GM19193 (cell line): ENCODE results near the gene ING3.

Experiments used
- POLR2A ChIP-seq: IDR thresholded peaks from 4 replicates; pipeline ENCODE4 v1.6.1; 2011; ENCODE audit not compliant: insufficient read depth, insufficient read length; ENCODE audit errors: extremely low read depth

ING3 gene

DNA sequence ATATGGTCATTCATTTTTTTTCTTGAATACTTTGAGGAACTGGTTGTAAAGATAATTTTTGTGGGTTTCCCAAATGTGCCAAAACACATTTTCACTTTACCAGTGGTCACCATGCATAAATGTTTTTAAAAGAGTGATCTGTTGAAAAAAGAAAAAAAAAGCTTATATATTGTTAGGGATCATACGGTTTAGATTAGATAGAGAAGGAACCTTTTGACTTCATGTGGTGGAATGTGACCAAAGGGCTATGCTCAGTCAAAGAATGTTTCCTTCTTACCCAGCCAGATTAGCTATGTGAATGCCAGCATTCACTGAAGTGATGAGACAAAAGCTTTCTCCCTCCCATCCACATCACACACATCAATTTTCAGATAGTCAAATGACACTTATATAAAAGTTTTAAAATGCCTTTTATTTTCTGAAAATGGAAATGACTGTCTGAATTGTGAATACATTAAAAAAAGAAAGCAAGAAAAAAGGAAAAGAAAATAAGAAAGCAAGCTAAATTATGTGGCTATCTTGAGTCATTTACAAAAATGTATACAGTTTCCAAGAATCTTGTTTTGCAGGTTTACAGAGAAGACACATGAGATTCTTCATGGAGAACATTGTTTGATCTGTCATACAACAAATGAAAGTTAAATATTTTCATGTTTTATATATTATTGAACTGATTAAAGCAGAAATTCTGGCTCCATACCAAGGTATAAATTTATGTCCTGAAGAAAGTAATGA, 29.4 kb downstream of the ING3 start:
- no peak for TF ChIP-seq POLR2A

DNA sequence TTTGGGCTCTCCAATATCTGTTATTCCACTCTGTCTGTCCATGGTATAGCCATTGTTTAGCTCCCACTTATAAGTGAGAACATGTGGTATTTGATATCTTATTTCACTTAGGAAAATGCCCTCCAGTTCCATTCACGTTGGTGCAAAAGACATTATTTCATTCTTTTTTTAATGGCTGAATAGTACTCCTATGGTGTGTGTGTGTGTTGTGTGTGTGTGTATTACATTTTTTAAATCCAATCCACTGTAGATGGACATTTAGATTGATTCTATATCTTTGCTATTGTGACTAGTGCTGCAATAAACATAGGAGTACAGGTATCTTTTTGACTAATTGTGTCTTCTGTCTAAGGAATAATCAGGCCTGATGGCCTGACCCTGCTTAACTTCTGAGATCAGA, 30.5 kb downstream of the ING3 start:
- no peak for TF ChIP-seq POLR2A

DNA sequence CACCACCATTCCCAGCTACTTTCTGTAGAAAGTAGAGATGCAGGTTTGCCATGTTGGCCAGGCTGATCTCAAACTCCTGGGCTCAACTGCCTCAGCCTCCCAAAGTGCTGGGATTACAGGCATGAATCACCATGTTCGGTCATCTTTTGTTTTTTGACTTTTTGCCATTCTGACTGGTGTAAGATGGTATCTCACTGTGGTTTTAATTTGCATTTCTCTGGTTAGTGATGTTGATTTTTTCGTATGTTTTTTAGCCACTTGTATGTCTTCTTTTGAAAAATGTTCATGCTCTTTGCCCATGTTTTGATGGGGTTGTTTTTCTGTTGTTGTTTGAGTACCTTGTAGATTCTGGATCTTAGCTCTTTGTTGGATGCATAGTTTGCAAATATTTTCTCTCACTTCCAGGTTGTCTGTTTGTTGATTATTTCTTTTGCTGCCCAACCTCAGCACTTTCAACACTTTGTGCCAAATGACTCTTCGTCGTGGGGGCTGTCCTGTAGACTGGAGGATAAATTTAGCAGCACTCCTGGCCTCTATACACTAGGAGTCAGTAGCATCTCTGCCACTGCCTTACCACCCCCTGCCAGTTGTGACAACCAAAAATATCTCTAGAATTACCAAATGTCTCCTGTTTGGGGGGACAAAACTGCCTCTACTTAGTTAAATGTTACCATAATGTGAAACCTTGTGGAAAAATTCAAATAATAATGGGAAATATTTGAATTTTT, 31.5 kb downstream of the ING3 start:
- TF ChIP-seq POLR2A, result no peak

DNA sequence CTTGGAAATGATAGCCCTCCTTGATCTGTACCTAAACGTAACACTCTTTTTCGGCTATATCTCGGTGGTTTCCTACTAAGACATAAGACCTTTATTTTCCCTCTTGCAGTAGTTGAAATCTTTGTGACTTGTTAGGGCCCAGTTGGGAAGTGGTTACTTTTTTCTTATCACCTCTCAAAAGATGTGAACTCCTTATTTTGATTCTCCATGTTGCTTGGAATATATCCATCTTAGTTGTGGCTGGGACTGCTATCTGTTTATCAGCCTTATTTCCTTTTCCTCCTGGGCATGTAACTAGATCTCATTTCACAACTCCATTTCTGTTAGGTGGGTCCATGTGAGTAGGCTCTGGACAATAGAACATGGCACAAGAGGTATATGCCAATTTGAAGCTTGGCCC, 33.8 kb downstream of the ING3 start:
- TF ChIP-seq POLR2A, result no peak

DNA sequence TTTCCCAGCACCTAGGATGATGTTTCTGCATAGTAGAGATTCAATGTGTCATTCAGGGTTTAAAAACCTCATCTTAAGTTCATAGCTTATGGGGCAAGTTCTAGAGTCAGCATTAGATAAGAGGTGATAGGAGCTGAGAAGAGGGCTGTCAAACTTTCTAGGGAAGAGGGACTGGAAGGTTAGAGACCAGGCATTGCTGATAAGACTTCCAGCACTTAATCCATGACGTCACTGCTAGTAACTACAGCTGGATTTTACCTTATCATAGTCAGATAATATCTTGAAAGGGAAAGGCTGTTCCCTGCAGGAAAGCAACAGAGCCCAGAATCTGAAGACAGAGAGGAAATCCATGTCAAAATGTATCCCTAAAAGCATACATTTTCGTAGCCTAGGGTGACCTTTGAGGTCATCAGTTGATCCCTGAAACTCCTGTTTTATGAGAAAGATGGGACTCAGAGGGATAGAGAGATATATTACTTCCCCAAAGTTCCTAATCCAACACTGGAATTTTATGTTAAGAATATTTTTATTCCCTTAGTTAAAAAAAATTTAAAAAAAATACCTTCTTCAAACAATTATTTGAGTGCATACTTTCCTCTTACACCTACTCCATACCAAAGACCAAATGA, 34.7 kb downstream of the ING3 start:
- no peak for TF ChIP-seq POLR2A

DNA sequence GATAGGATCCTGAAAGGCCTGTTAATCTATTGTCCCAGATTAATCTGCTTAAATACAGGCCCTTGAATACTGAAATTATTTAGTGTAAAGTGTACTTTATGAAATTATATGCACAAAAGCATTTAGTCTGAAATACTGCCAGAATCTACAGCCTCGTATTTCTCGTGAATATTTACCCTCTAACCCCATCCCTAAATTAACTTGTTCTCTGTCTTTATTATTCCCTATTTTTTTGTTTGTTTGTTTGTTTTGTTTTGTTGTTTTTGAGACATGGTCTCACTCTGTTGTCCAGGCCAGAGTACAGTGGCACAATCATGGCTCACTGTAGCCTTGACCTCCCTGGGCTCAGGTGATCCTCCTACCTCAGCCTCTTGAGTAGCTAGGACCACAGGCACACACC, 35.3 kb downstream of the ING3 start:
- TF ChIP-seq POLR2A, result no peak

DNA sequence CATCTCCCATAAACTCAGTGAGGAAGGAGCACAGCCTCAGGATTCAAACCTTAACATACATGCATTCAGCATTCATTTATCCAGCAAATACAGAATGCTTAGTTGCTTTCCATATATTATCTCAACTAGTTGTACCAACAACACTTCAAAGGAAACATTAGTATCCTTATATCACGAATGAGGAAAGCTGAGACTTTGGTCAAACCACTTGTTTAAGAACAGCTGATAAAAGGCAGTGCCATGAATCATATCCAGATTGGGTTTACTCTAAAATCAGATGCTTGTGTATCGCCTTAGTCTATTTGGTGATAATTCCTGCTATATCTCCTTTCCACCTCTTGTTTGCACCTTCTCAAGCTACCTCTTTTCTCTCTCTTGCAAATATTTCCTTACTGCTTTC, 36.1 kb downstream of the ING3 start:
- no peak for TF ChIP-seq POLR2A

DNA sequence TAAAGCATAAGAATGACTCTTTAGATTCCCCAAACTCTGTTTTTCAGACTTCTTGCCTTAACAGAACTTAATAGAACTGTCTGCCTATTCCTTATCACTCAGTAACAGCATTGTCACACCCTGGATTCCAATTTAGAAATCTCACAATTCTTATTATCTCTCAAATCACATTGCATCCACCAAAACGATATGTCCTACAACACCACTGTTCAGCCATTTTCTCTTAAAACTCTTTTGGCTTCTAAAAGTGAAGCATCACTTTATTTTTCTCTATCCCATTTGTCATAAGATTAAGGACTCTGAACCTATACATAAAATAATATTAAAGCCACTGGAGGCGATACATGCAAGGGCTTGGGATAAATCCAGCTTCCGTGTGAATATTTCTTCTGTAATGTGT, 36.7 kb downstream of the ING3 start:
- TF ChIP-seq POLR2A, result no peak

DNA sequence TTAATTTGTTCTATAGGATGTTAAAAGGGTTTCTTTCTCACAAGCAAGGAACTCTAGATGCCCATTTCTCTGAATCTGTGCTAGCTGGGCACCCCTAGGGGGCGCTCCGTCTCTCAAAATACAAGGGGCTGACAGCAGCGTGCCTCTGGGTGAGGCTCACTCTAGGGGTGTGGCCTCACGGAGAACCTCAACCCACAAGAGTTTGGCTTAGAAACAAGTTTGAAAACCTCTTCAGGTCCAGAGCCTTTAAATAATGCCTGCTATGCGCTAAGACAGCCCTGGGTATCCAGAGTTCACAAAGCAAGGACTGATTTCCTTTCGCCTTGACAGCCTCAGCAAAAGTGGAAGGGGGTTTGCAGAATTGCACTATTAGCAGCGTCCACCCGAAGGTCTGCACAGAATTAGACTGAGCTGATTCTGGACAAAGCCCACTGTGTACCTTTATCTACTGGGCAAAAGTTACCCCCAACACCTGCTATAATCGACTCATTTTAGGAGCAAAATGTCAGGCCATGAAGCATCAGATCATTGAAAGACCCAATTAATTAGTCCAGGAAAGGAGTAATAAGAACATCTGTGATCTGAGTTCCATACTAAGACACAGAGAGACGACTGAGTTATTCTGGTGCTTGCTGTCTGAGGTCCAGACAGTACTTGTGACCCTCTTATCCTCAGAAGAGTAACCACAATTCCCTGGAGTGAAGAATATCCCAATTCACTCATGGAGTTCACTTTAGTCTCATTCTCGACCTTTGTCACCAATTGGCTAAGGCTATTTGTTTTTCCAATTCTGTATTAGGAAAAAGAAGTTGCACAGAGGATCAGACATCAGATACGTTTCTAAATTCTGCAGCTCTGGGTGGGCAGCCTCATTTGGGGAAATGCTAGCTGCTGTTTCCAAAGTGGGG, 37.4 kb downstream of the ING3 start:
- TF ChIP-seq POLR2A, result no peak

DNA sequence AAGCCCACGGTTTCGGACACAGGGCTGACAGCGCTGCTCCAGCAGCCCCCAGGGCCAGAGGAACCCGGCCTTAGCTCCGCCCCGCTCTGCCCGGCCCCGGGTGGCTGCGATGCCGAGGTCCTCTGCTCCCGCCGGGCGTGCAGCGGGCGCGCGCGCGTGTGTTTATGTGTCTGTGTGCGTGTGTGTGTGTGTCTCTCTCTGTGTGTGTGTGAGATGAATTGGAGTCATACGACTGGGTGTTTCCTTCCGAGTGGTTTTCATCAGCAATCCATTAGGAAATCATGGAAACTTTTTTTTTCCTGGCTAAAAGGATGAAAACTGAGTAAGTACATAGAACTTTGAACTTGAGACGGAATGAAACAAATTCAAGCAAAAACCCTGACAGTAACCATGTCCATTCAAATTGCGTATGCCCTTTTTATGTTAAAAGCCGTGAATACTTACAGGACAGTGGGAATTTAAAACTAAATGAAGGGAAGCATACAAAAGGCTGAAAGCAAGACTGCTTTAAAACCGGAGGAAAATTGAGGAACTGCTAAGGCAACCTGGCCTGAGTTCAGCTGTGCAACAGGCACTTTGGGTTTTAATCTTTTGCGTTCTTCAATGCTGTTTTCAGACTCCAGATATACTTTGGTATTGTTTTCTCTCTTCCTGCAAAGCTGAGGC, 38.1 kb downstream of the ING3 start, which contains the start of gene CPED1:
TSS of gene CPED1 (plus strand) at position 121 of the 666 bp plus-strand sequence. CDS start 911 bp downstream, outside the sequence.
- TF ChIP-seq POLR2A, result no peak

DNA sequence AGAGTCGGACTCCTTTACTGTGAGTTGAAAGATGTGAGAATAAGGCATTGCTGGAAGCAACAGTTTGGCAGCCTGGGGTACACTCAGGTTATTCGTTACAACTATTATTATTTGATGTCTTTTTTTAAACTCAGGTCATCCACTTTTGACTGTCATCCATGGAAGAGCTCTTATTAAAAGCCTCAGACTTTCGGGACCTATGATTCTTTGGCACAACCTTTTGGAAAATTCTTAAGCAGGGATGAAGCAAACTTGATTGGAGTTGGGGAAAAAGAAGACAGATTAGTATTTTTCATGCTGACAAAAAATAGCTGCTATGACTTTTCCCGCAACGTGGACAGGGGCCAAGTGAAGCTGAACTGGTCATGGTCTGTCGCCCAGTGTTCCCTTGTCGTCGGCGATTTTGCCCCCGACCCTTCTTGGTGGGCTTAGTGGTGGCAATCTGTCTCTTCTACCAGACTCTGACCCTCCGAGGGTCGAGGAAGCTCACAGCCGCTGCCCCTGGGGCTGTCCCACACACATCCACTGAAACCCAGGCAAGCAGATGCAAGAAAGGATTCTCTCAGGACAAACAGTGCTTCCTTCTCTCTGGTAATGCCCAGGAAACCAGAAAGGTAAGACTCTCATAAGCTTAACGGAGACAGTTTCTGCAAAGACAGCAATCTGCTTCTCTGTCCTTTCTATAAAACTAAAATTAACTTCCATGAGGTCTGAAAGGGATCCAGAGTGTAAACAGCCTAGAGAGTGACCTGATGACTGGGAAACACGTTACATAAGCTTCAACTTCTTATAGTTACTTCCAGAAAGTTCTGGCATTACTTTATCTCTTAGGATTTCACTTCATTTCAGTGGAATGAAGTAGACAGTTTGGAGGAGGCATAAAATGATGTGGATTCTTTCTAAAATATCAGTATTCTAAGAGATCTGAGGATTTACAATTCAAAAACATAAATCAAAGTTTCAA, 39.0 kb downstream of the ING3 start:
- TF ChIP-seq POLR2A, result no peak

DNA sequence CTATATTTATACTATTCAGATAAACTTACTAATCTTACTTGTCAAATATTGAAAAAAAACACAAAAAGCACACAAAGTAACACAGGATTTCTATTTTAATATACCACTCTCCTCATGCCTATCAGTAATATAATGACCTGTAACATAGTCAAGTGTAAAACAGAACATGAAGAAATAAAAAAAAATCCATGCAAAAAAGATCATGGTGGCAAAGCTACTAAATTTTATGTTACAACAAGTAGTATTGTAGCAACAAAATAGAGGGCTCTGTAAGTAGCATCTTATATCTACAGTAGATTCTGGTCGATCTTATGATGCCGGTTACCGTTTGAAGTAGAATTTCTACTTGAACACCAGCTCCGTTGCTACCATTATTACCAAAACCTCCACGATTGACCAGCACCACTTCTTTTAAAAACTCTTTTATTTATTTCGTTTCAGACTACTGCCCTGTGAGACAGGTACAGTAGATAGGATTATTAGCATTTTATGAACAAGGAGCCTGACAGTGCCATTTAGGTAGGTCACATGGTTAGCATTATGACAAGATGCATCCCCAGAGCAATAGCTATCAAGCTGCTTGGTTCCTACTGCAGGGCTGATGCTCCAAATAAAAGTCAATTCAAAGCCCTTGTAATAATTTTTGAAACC, 40.0 kb downstream of the ING3 start:
- TF ChIP-seq POLR2A, result no peak

DNA sequence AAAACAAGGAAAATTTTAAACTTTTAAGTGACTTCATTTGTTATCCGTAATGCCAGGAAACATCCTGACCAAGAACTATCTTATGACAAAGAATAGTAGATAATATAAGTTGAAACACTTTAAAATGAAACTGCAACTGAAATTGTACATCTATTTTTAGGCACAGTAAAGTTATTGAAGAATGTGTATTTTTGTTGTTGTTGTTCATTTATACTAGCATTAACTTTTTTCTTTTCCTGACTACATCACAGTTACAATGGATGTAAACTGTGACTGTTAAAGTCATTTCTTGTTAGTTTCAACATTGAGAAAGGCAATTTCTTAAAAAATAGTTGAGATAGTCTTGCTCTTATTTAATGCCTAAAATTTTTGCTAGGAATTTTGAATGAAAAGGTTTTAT, 40.6 kb downstream of the ING3 start:
- TF ChIP-seq POLR2A, result no peak
